ENCODE measurements around the gene CRYGS. TPM values are rescaled to one million over a fixed set of nuclear protein-coding genes. Genes with fewer than 3 reads are reported as not detected.
"Not testable (repeated sequence)": the region's sequence is repeated elsewhere in the genome, so short reads cannot be mapped to it uniquely, and the experiment has no call there.

CRYGS gene
- total and polyA plus RNA-seq, 3 experiments from 2014 or later: 2.7 to 3.0 TPM; not detected in 1

- DNase-seq: no peak
- POLR2A ChIA-PET: no interaction called here
- Histone ChIP-seq H3K36me3 (ENCODE audit: insufficient read depth, low read length) (no peaks in the 10 kb centered on the region), H3K27ac (ENCODE audit: low read depth, low read length) (no peak overlapping the region), H3K27me3 (ENCODE audit: insufficient read depth, low read length, poor library complexity, severe bottlenecking) (no peaks in the 10 kb centered on the region), H3K4me3 (ENCODE audit: low read length) (no peak overlapping the region), H3K4me1 (ENCODE audit: insufficient read depth, low read length) (no peaks in the 10 kb centered on the region), H3K9me3 (ENCODE audit: low read length) (no peaks in the 10 kb centered on the region)
- Mint-ChIP-seq H3K27ac (peak overlapping the region in 1 of 8 donors; percentile 56), H3K27me3 (peaks cover 8 to 9% of the 10 kb centered on the region in 2 donors), H3K9me3 (no peaks in the 10 kb centered on the region), H3K4me1 (peaks cover 8 to 33% (median 16%) of the 10 kb centered on the region in 3 donors), H3K4me3 (no peak overlapping the region), H3K36me3 (peaks cover 0 to 4% (median 0%) of the 10 kb centered on the region in 3 donors)
- CTCF ChIA-PET: no interaction called here
Measured at GRCh38 chr3:186506857-186507256, 37.3 kb downstream of the CRYGS start.

DNA sequence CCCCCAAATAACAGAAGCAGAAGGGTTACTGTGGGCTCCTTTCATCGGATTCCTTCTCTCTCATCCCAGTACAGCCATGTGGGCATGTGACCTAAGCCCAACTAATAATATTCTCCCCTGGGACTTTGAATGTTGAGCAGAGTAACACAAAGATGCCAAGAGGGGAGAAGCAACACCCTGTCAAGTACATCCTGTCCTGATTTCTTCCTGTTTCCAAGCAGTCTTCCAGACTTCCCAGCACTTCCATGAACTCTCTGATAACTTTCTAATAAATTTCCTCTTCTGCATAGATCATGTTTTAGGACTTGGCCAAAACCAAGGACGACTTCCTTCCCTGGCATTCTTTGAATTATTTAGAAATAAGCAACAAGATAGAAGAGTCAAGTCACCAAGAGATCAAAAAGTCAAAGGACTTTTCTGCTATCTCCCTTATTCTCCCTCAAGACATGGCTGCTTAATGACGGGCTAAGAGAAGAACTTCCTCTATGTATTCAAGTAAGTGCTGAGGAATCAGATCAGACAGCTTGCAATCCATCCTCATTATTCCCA is 37.9 kb downstream of the CRYGS start:
- Mint-ChIP-seq H3K36me3 (peaks cover 0 to 4% (median 0%) of the 10 kb centered on the region in 3 donors), H3K4me3 (no peak overlapping the region), H3K9me3 (no peaks in the 10 kb centered on the region), H3K4me1 (peaks cover 8 to 28% (median 16%) of the 10 kb centered on the region in 3 donors), H3K27ac (no peak overlapping the region), H3K27me3 (peaks cover 4 to 6% of the 10 kb centered on the region in 2 donors)
- ChIA-PET POLR2A (no interaction called here), CTCF (no interaction called here)
- no peaks in the 10 kb centered on the region for H3K36me3 ChIP-seq (ENCODE audit: insufficient read depth, low read length)
- DNase-seq: no peak
- no peak overlapping the region for H3K4me3 ChIP-seq (ENCODE audit: low read length)
- H3K4me1 ChIP-seq (ENCODE audit: insufficient read depth, low read length): no peaks in the 10 kb centered on the region
- H3K9me3 ChIP-seq (ENCODE audit: low read length): no peaks in the 10 kb centered on the region
- no peak overlapping the region for H3K27ac ChIP-seq (ENCODE audit: low read depth, low read length)
- no peaks in the 10 kb centered on the region for H3K27me3 ChIP-seq (ENCODE audit: insufficient read depth, low read length, poor library complexity, severe bottlenecking)

DNA sequence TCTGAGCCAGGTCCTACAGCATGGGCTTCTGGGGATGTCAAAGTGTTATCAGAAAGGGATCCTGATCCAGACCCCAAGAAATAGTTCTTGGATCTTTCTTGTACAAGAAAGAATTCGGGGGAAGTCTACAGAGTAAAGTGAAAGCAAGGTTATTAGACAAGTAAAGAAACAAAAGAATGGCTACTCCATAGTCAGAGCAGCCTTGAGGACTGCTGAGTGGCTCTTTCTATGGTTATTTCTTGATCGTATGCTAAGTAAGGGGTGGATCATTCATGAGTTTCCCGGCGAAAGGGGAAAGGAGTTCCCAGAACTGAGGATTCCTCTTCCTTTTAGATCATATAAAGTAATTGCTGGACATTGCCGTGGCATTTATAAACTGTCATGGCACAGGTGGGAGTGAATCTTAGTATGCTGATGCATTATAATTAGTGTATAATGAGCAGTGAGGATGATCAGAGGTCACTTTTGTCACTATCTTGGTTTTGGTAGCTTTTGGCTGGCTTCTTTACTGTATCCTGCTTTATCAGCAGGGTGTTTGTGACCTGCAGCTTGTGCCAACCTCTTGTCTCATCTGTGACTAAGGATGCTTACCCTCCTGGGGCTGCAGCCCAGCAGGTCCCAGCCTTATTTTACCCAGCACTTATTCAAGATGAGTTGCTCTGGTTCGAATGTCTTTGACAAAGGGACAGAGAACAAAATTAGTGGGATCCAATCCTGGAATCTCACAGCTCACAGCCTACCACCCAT is 41.0 kb downstream of the CRYGS start:
- H3K36me3 Mint-ChIP-seq: peaks cover 0 to 14% (median 2%) of the 10 kb centered on the region in 3 donors
- H3K27ac ChIP-seq (ENCODE audit: low read depth, low read length): no peak overlapping the region
- no peak overlapping the region for H3K4me3 ChIP-seq (ENCODE audit: low read length)
- ChIA-PET POLR2A (no interaction called here), CTCF (interaction anchor here (1.1 to 1.7 kb wide), 3 partner anchors 16 to 560 kb away, joined by 3 to 4 read pairs (median 3); no protein-coding TSS in a partner anchor)
- DNase-seq: no peak
- no peaks in the 10 kb centered on the region for H3K9me3 ChIP-seq (ENCODE audit: low read length)
- peaks cover 4 to 9% of the 10 kb centered on the region in 2 donors for H3K27me3 Mint-ChIP-seq
- H3K36me3 ChIP-seq (ENCODE audit: insufficient read depth, low read length): no peaks in the 10 kb centered on the region
- H3K4me1 Mint-ChIP-seq: peaks cover 8 to 21% (median 16%) of the 10 kb centered on the region in 3 donors
- no peaks in the 10 kb centered on the region for H3K27me3 ChIP-seq (ENCODE audit: insufficient read depth, low read length, poor library complexity, severe bottlenecking)
- H3K4me1 ChIP-seq (ENCODE audit: insufficient read depth, low read length): no peaks in the 10 kb centered on the region
- H3K27ac Mint-ChIP-seq: peak overlapping the region in 7 of 8 donors; percentile 32 to 95 (median 72)
- peak overlapping the region; percentile 35 to 85 (median 75) for H3K4me3 Mint-ChIP-seq
- peaks cover 0 to 3% (median 0%) of the 10 kb centered on the region in 5 donors for H3K9me3 Mint-ChIP-seq

- H3K9me3 ChIP-seq (ENCODE audit: low read length): no peaks in the 10 kb centered on the region
- H3K36me3 ChIP-seq (ENCODE audit: insufficient read depth, low read length): no peaks in the 10 kb centered on the region
- no peak overlapping the region for H3K4me3 ChIP-seq (ENCODE audit: low read length)
- Mint-ChIP-seq H3K4me1 (peaks cover 8 to 21% (median 16%) of the 10 kb centered on the region in 3 donors), H3K36me3 (peaks cover 0 to 14% (median 2%) of the 10 kb centered on the region in 3 donors), H3K4me3 (peak overlapping the region; percentile 35 to 85 (median 75)), H3K9me3 (peaks cover 0 to 4% (median 0%) of the 10 kb centered on the region in 5 donors), H3K27ac (peak overlapping the region in 7 of 8 donors; percentile 32 to 95 (median 72)), H3K27me3 (peaks cover 4 to 9% of the 10 kb centered on the region in 2 donors)
- CTCF ChIA-PET: interaction anchor here (1.1 to 1.7 kb wide), 2 partner anchors 38 to 559 kb away, joined by 3 to 4 read pairs; no protein-coding TSS in a partner anchor
- POLR2A ChIA-PET: no interaction called here
- no peak for DNase-seq
- no peaks in the 10 kb centered on the region for H3K4me1 ChIP-seq (ENCODE audit: insufficient read depth, low read length)
- no peak overlapping the region for H3K27ac ChIP-seq (ENCODE audit: low read depth, low read length)
- no peaks in the 10 kb centered on the region for H3K27me3 ChIP-seq (ENCODE audit: insufficient read depth, low read length, poor library complexity, severe bottlenecking)
Measured at GRCh38 chr3:186502138-186502948, 41.8 kb downstream of the CRYGS start.

GRCh38 chr3:186499949-186500348 is 44.2 kb downstream of the CRYGS start:
- DNase-seq; H3K27ac ChIP-seq (ENCODE audit: low read depth, low read length); H3K36me3 ChIP-seq (ENCODE audit: insufficient read depth, low read length); H3K9me3 Mint-ChIP-seq; H3K4me1 ChIP-seq (ENCODE audit: insufficient read depth, low read length); POLR2A ChIA-PET; H3K4me3 ChIP-seq (ENCODE audit: low read length); H3K27me3 Mint-ChIP-seq; CTCF ChIA-PET; H3K9me3 ChIP-seq (ENCODE audit: low read length); H3K4me3 Mint-ChIP-seq; H3K27me3 ChIP-seq (ENCODE audit: insufficient read depth, low read length, poor library complexity, severe bottlenecking): not testable (repeated sequence)
- H3K4me1 Mint-ChIP-seq: peaks cover 8 to 21% (median 16%) of the 10 kb centered on the region in 3 donors
- H3K36me3 Mint-ChIP-seq: peaks cover 0 to 10% (median 2%) of the 10 kb centered on the region in 3 donors
- peak overlapping the region in 1 of 8 donors; percentile 30 for H3K27ac Mint-ChIP-seq

- H3K27me3 ChIP-seq (ENCODE audit: insufficient read depth, low read length, poor library complexity, severe bottlenecking); H3K27me3 Mint-ChIP-seq; CTCF ChIA-PET; H3K27ac ChIP-seq (ENCODE audit: low read depth, low read length); H3K4me3 Mint-ChIP-seq; POLR2A ChIA-PET; H3K9me3 ChIP-seq (ENCODE audit: low read length); H3K4me3 ChIP-seq (ENCODE audit: low read length); H3K27ac Mint-ChIP-seq; H3K4me1 ChIP-seq (ENCODE audit: insufficient read depth, low read length); H3K36me3 ChIP-seq (ENCODE audit: insufficient read depth, low read length); DNase-seq; H3K9me3 Mint-ChIP-seq: not testable (repeated sequence)
- H3K36me3 Mint-ChIP-seq: peaks cover 0 to 10% (median 2%) of the 10 kb centered on the region in 3 donors
- H3K4me1 Mint-ChIP-seq: peaks cover 6 to 10% (median 10%) of the 10 kb centered on the region in 3 donors
Measured at GRCh38 chr3:186498022-186498421, 46.2 kb downstream of the CRYGS start.

DNA sequence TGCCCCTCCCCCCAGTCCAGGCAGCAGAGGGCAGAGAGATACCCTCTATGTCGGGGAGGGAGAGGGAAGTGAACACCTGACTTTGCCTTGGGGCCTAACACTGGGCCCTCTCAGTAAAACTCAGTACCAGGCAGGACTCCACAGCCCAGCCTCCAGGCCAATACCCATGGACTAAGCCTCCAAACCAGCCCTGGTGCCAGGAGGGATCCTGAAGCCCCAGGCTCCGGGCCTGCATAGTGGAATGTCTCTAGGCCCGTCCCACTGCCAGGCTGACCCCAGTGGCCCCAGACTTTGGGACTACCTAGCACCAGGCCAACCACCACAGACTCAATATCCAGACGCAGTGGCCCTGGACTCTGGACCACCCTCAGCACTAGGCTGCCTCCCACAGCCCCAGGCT is 46.6 kb downstream of the CRYGS start:
- Mint-ChIP-seq H3K27ac (no peak overlapping the region), H3K9me3 (peaks cover 0 to 4% (median 0%) of the 10 kb centered on the region in 5 donors), H3K4me1 (peaks cover 1 to 6% (median 6%) of the 10 kb centered on the region in 3 donors), H3K4me3 (no peak overlapping the region), H3K27me3 (peaks cover 0 to 2% of the 10 kb centered on the region in 2 donors), H3K36me3 (peaks cover 0 to 10% (median 2%) of the 10 kb centered on the region in 3 donors)
- Histone ChIP-seq H3K36me3 (ENCODE audit: insufficient read depth, low read length) (no peaks in the 10 kb centered on the region), H3K27me3 (ENCODE audit: insufficient read depth, low read length, poor library complexity, severe bottlenecking) (no peaks in the 10 kb centered on the region), H3K27ac (ENCODE audit: low read depth, low read length) (no peak overlapping the region), H3K9me3 (ENCODE audit: low read length) (no peaks in the 10 kb centered on the region), H3K4me1 (ENCODE audit: insufficient read depth, low read length) (no peaks in the 10 kb centered on the region), H3K4me3 (ENCODE audit: low read length) (no peak overlapping the region)
- DNase-seq: no peak
- POLR2A ChIA-PET: no interaction called here
- CTCF ChIA-PET: no interaction called here
